ENCODE measurements around the gene WSB2. TPM values are rescaled to one million over a fixed set of nuclear protein-coding genes. Genes with fewer than 3 reads are reported as not detected.
"Not testable (repeated sequence)": the region's sequence is repeated elsewhere in the genome, so short reads cannot be mapped to it uniquely, and the experiment has no call there.

Gene WSB2
- total RNA-seq, 1 experiment from 2014 or later = 193 TPM

DNA sequence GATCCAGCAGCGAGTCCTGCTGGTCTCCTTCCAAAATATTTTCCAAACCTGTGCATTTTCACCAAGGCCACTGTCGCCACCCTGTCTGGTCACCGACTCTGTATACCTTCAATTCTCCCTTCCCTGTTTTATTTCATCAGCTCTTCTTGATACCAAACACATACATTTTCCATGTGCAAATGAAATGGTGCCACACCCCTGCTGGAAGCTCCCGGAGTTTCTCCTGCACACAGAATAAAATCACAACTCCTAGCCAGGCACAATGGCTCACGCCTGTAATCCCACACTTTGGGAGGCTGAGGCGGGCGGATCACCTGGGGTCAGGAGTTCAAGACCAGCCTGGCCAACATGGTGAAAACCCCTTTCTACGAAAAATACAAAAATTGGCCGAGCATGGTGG, 28.8 kb upstream of the WSB2 start:
- Histone ChIP-seq H3K9me3 (ENCODE audit: control insufficient read depth, insufficient read depth, low read depth, low read length) (no peaks in the 10 kb centered on the region), H3K4me3 (ENCODE audit: low read depth in 2 of 2, low read length in 2 of 2) (no peak overlapping the region), H3K4me1 (ENCODE audit: control insufficient read depth, insufficient read depth, low read length) (no peaks in the 10 kb centered on the region), H3K27ac (ENCODE audit: low read length) (no peak overlapping the region), H3K36me3 (ENCODE audit: control insufficient read depth, insufficient read depth, low read length) (no peaks in the 10 kb centered on the region), H3K27me3 (ENCODE audit: control insufficient read depth, insufficient read depth, low read length) (no peaks in the 10 kb centered on the region)
- DNase-seq (ENCODE audit: low read depth, low spot score) (no peak), ATAC-seq (no peak)
- TF ChIP-seq, protein P1, sequence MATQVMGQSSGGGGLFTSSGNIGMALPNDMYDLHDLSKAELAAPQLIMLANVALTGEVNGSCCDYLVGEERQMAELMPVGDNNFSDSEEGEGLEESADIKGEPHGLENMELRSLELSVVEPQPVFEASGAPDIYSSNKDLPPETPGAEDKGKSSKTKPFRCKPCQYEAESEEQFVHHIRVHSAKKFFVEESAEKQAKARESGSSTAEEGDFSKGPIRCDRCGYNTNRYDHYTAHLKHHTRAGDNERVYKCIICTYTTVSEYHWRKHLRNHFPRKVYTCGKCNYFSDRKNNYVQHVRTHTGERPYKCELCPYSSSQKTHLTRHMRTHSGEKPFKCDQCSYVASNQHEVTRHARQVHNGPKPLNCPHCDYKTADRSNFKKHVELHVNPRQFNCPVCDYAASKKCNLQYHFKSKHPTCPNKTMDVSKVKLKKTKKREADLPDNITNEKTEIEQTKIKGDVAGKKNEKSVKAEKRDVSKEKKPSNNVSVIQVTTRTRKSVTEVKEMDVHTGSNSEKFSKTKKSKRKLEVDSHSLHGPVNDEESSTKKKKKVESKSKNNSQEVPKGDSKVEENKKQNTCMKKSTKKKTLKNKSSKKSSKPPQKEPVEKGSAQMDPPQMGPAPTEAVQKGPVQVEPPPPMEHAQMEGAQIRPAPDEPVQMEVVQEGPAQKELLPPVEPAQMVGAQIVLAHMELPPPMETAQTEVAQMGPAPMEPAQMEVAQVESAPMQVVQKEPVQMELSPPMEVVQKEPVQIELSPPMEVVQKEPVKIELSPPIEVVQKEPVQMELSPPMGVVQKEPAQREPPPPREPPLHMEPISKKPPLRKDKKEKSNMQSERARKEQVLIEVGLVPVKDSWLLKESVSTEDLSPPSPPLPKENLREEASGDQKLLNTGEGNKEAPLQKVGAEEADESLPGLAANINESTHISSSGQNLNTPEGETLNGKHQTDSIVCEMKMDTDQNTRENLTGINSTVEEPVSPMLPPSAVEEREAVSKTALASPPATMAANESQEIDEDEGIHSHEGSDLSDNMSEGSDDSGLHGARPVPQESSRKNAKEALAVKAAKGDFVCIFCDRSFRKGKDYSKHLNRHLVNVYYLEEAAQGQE (IDR thresholded peaks at IDR 0.05; ENCODE audit: insufficient read depth in 1 of 2, low read depth in 2 of 2, low read length in 1 of 2) = no peak
- no peak for TF ChIP-seq SIN3A (IDR thresholded peaks at IDR 0.05; ENCODE audit: borderline replicate concordance, insufficient read depth, low read depth, low read length)
- TF ChIP-seq, protein P2, sequence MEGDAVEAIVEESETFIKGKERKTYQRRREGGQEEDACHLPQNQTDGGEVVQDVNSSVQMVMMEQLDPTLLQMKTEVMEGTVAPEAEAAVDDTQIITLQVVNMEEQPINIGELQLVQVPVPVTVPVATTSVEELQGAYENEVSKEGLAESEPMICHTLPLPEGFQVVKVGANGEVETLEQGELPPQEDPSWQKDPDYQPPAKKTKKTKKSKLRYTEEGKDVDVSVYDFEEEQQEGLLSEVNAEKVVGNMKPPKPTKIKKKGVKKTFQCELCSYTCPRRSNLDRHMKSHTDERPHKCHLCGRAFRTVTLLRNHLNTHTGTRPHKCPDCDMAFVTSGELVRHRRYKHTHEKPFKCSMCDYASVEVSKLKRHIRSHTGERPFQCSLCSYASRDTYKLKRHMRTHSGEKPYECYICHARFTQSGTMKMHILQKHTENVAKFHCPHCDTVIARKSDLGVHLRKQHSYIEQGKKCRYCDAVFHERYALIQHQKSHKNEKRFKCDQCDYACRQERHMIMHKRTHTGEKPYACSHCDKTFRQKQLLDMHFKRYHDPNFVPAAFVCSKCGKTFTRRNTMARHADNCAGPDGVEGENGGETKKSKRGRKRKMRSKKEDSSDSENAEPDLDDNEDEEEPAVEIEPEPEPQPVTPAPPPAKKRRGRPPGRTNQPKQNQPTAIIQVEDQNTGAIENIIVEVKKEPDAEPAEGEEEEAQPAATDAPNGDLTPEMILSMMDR (IDR thresholded peaks at IDR 0.05) = no peak
- no peak for TF ChIP-seq POLR2AphosphoS5 (IDR thresholded peaks at IDR 0.05; ENCODE audit: low read depth, low read length)
- TF ChIP-seq TCF7L2 (IDR thresholded peaks at IDR 0.05; ENCODE audit: low read depth, low read length) = no peak
- no TSS peak for BruUV-seq (replicated peaks)
- intact Hi-C loops (cut with micrococcal nuclease; ENCODE audit: unreplicated experiment) (no loop called here), in situ Hi-C loops (cut with HindIII; ENCODE audit: low pct_unique_long_range_greater_than_20kb, low sequenced_read_pairs) (no loop called here)
- ChIA-PET CTCF (no interaction called here), POLR2A (no interaction called here)

DNA sequence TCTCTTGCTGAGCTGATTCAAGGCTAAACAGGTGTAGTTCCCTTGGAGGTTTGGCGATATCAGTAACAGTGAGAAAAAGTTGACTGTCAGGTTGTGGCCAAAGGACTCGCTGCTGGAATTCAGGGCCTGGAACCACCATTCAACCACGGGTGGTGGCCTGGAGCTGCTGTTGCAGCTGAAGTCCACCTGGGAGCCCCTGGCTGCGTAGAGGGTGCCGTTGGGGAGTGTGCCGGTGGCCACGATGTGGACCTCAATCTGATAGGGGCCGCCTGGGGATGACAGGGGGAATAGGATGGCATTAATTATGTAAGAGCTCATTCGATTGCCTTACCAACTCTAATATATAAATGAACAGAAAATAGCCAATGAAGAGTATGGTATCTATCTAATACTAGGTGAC, 21.2 kb upstream of the WSB2 start:
- TF ChIP-seq, protein P2 (IDR thresholded peaks at IDR 0.05) = no peak
- TF ChIP-seq POLR2AphosphoS5 (IDR thresholded peaks at IDR 0.05; ENCODE audit: low read depth, low read length) = no peak
- TF ChIP-seq, protein P1 (IDR thresholded peaks at IDR 0.05; ENCODE audit: insufficient read depth in 1 of 2, low read depth in 2 of 2, low read length in 1 of 2) = no peak
- Histone ChIP-seq H3K36me3 (ENCODE audit: control insufficient read depth, insufficient read depth, low read length) (no peaks in the 10 kb centered on the region), H3K4me1 (ENCODE audit: control insufficient read depth, insufficient read depth, low read length) (no peaks in the 10 kb centered on the region), H3K27me3 (ENCODE audit: control insufficient read depth, insufficient read depth, low read length) (no peaks in the 10 kb centered on the region), H3K9me3 (ENCODE audit: control insufficient read depth, insufficient read depth, low read depth, low read length) (no peaks in the 10 kb centered on the region), H3K4me3 (ENCODE audit: low read depth in 2 of 2, low read length in 2 of 2) (no peak overlapping the region), H3K27ac (ENCODE audit: low read length) (no peak overlapping the region)
- intact Hi-C loops (cut with micrococcal nuclease; ENCODE audit: unreplicated experiment) = no loop called here
- DNase-seq (ENCODE audit: low read depth, low spot score) (no peak), ATAC-seq (no peak)
- in situ Hi-C loops (cut with HindIII; ENCODE audit: low pct_unique_long_range_greater_than_20kb, low sequenced_read_pairs) = no loop called here
- CTCF ChIA-PET = no interaction called here
- BruUV-seq (replicated peaks) = no TSS peak
- POLR2A ChIA-PET = interaction anchor here (0.5 to 0.6 kb wide), 2 partner anchors 18 to 156 kb away, joined by 3 to 5 read pairs; no protein-coding TSS in a partner anchor

DNA sequence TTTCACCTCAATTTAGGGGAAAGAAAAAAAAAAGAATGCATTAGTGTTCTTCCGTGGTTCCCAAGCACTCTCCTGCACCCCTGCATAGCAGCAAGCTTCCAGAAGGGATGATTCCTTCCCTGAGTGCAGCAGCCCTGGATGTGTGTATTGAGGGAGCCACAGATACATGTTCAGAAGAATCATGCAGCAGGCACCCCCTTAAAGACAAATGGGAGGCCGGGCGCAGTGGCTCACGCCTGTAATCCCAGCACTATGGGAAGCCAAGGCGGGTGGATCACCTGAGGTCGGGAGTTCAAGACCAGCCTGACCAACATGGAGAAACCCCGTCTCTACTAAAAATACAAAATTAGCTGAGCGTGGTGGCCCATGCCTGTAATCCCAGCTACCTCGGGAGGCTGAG, 20.5 kb upstream of the WSB2 start:
- H3K36me3 ChIP-seq (ENCODE audit: control insufficient read depth, insufficient read depth, low read length); BruUV-seq (replicated peaks); H3K27ac ChIP-seq (ENCODE audit: low read length); H3K4me3 ChIP-seq (ENCODE audit: low read depth in 2 of 2, low read length in 2 of 2); DNase-seq (ENCODE audit: low read depth, low spot score); H3K27me3 ChIP-seq (ENCODE audit: control insufficient read depth, insufficient read depth, low read length); ATAC-seq; in situ Hi-C loops (cut with HindIII; ENCODE audit: low pct_unique_long_range_greater_than_20kb, low sequenced_read_pairs); H3K9me3 ChIP-seq (ENCODE audit: control insufficient read depth, insufficient read depth, low read depth, low read length); POLR2A ChIA-PET; CTCF ChIA-PET; H3K4me1 ChIP-seq (ENCODE audit: control insufficient read depth, insufficient read depth, low read length); intact Hi-C loops (cut with micrococcal nuclease; ENCODE audit: unreplicated experiment): not testable (repeated sequence)
